GM21390 (cell line): Measurements from ENCODE around the gene ZNF692.
A peak's percentile ranks its signal among the peaks of the same experiment; 100 is the strongest.

Source experiments
- ATAC-seq: cut with Tn5 transposase; IDR thresholded peaks from one replicate; pipeline ENCODE4 v1.9.1; 2021; ENCODE audit not compliant: unreplicated experiment

Gene ZNF692

GRCh38 chr1:248881261-248881660, 22.4 kb upstream of the ZNF692 start:
- ATAC-seq = no peak

GRCh38 chr1:248873993-248874533, 15.2 kb upstream of the ZNF692 start:
- peak; percentile 56 for ATAC-seq

- peak; percentile 79 for ATAC-seq
These were observed 14.6 kb upstream of the ZNF692 start for GRCh38 chr1:248873409-248873992.

GRCh38 chr1:248872752-248873408, 14.0 kb upstream of the ZNF692 start:
- peak; percentile 42 for ATAC-seq

- no peak for ATAC-seq
These were observed 13.0 kb upstream of the ZNF692 start for GRCh38 chr1:248871837-248872401.

GRCh38 chr1:248862998-248863881, 4.4 kb upstream of the ZNF692 start:
- peak; percentile 68 for ATAC-seq

- ATAC-seq = peak; percentile 12
These were observed 3.8 kb upstream of the ZNF692 start for GRCh38 chr1:248862695-248862997.

- ATAC-seq = no peak
These were observed 2.7 kb upstream of the ZNF692 start for GRCh38 chr1:248861616-248862015.

- no peak for ATAC-seq
These were observed 1.1 kb upstream of the ZNF692 start for GRCh38 chr1:248860007-248860406.

GRCh38 chr1:248858096-248858890, 592 bp downstream of the ZNF692 start:
- peak; percentile 37 for ATAC-seq

- ATAC-seq = peak; percentile 1
These were observed 1.2 kb downstream of the ZNF692 start for GRCh38 chr1:248857749-248858095.

- no peak for ATAC-seq
These were observed 1.7 kb downstream of the ZNF692 start for GRCh38 chr1:248857201-248857600.

GRCh38 chr1:248856176-248856575, 2.7 kb downstream of the ZNF692 start:
- ATAC-seq = no peak

- no peak for ATAC-seq
These were observed 3.3 kb downstream of the ZNF692 start for GRCh38 chr1:248855580-248855979.

- ATAC-seq = no peak
These were observed 5.1 kb downstream of the ZNF692 start for GRCh38 chr1:248853663-248854375.

GRCh38 chr1:248852481-248853405, 6.1 kb downstream of the ZNF692 start:
- peak; percentile 39 for ATAC-seq

GRCh38 chr1:248851390-248851789, 7.5 kb downstream of the ZNF692 start:
- ATAC-seq = no peak

GRCh38 chr1:248850536-248851251, 8.2 kb downstream of the ZNF692 start:
- no peak for ATAC-seq
